Fibroblast of skin of left quadriceps (primary cell): ENCODE measurements around the gene NEK10.

ENCODE experiments used
- DNase-seq, 2 experiments: peaks; one replicate each; pipeline ENCODE4 v3.0.0-alpha.2; 2013; ENCODE audit warnings: low read depth in 2 of 2

Gene NEK10

GRCh38 chr3:27176256-27176655 lies 192.9 kb downstream of the NEK10 start:
- DNase-seq, result no peak

GRCh38 chr3:27174530-27174929 lies 194.7 kb downstream of the NEK10 start:
- no peak for DNase-seq

GRCh38 chr3:27171113-27171512 lies 198.1 kb downstream of the NEK10 start:
- no peak for DNase-seq

GRCh38 chr3:27166888-27167287 lies 202.3 kb downstream of the NEK10 start:
- DNase-seq, result peak; percentile 94

- DNase-seq, result peak; percentile 83 to 85
These were observed 203.9 kb downstream of the NEK10 start for GRCh38 chr3:27165321-27165721.

GRCh38 chr3:27160779-27161287 lies 208.3 kb downstream of the NEK10 start:
- no peak for DNase-seq

GRCh38 chr3:27160146-27160545 lies 209.0 kb downstream of the NEK10 start:
- no peak for DNase-seq

GRCh38 chr3:27147215-27147614 lies 222.0 kb downstream of the NEK10 start:
- DNase-seq, result no peak

- DNase-seq, result no peak
These were observed 222.4 kb downstream of the NEK10 start for GRCh38 chr3:27146786-27147185.

- DNase-seq, result no peak
These were observed 223.5 kb downstream of the NEK10 start for GRCh38 chr3:27145719-27146118.

- no peak for DNase-seq
These were observed 227.5 kb downstream of the NEK10 start for GRCh38 chr3:27141668-27142067.

GRCh38 chr3:27138562-27138961 lies 230.6 kb downstream of the NEK10 start:
- no peak for DNase-seq

GRCh38 chr3:27138005-27138404 lies 231.2 kb downstream of the NEK10 start:
- no peak for DNase-seq

GRCh38 chr3:27134171-27134796 lies 234.9 kb downstream of the NEK10 start:
- peak; percentile 24 to 34 for DNase-seq

GRCh38 chr3:27133060-27133459 lies 236.1 kb downstream of the NEK10 start:
- DNase-seq, result no peak

- DNase-seq, result no peak
These were observed 238.4 kb downstream of the NEK10 start for GRCh38 chr3:27130796-27131195.

GRCh38 chr3:27127879-27128278 lies 241.3 kb downstream of the NEK10 start:
- no peak for DNase-seq

- DNase-seq, result no peak
These were observed 242.0 kb downstream of the NEK10 start for GRCh38 chr3:27127195-27127594.

- no peak for DNase-seq
These were observed 243.2 kb downstream of the NEK10 start for GRCh38 chr3:27125821-27126501.

- no peak for DNase-seq
These were observed 249.5 kb downstream of the NEK10 start for GRCh38 chr3:27119639-27120038.

- no peak for DNase-seq
These were observed 253.8 kb downstream of the NEK10 start for GRCh38 chr3:27115352-27115751.

- DNase-seq, result no peak
These were observed 254.5 kb downstream of the NEK10 start for GRCh38 chr3:27114684-27115083.

- no peak for DNase-seq
These were observed 255.1 kb downstream of the NEK10 start for GRCh38 chr3:27114129-27114528.
